ENCODE data around the gene RAF1. TPM values are rescaled to one million over a fixed set of nuclear protein-coding genes. Genes with fewer than 3 reads are reported as not detected.

Gene RAF1
- total and polyA plus RNA-seq, 2 of the 13 experiments (the other 11 are each of a cell fraction or from before 2014, with no cell fraction given) = 72.2 to 91.4 TPM

GRCh38 chr3:12663936-12664908, at the start of gene RAF1 (continued):
- TF ChIP-seq KDM5B (CRISPR knock-in tag; IDR thresholded peaks at IDR 0.05; ENCODE audit: borderline replicate concordance) (peak; percentile 50; the same call in 1 of the 2 replicates), KLF13 (CRISPR knock-in tag; IDR thresholded peaks at IDR 0.05) (no peak), FOXP1 (IDR thresholded peaks at IDR 0.05) (no peak), FOXP1 (CRISPR knock-in tag; IDR thresholded peaks at IDR 0.05) (no peak), HOXA5 (CRISPR knock-in tag; IDR thresholded peaks at IDR 0.05) (0 out of 2 replicates have a peak, but pooled peaks have one; percentile 62), ZBTB21 (CRISPR knock-in tag; IDR thresholded peaks at IDR 0.05) (no peak; the same call in 1 of the 2 replicates), ZNF180 (CRISPR knock-in tag; IDR thresholded peaks at IDR 0.05; ENCODE audit: borderline replicate concordance, low read depth) (no peak), ISX (CRISPR knock-in tag; conservative IDR thresholded peaks at IDR 0.05) (no peak), MXD1 (CRISPR knock-in tag; IDR thresholded peaks at IDR 0.05) (no peak), AKAP8 (CRISPR knock-in tag; IDR thresholded peaks at IDR 0.05) (no peak; the same call in 1 of the 2 replicates), XRCC5 (optimal IDR thresholded peaks at IDR 0.05; ENCODE audit: low read length) (peak; percentile 100), CENPT (CRISPR knock-in tag; IDR thresholded peaks at IDR 0.05; ENCODE audit: low read depth) (no peak), CEBPB (IDR thresholded peaks at IDR 0.05; ENCODE audit: borderline replicate concordance, low read depth, low read length) (no peak), SSRP1 (CRISPR knock-in tag; IDR thresholded peaks at IDR 0.05) (no peak), ZNF501 (CRISPR knock-in tag; IDR thresholded peaks at IDR 0.05) (peak; percentile 95), ZNF749 (CRISPR knock-in tag; IDR thresholded peaks at IDR 0.05; ENCODE audit: borderline replicate concordance) (peak; percentile 45; the same call in 1 of the 2 replicates), ZFYVE20 (CRISPR knock-in tag; IDR thresholded peaks at IDR 0.05; ENCODE audit: borderline replicate concordance, low read depth) (no peak), EZH2 (conservative IDR thresholded peaks at IDR 0.05; ENCODE audit: low read depth, low read length) (no peak), KLF16 (CRISPR knock-in tag; IDR thresholded peaks at IDR 0.05) (peak in 1 of 2 experiments; percentile 95; a peak in 2 of 4 replicates), FOXK2 (IDR thresholded peaks at IDR 0.05) (no peak), ZNF746 (CRISPR knock-in tag; IDR thresholded peaks at IDR 0.05) (peak; percentile 57; the same call in 1 of the 2 replicates), FOSL2 (CRISPR knock-in tag; IDR thresholded peaks at IDR 0.05) (peak; percentile 29; the same call in 1 of the 2 replicates), SRY (CRISPR knock-in tag; IDR thresholded peaks at IDR 0.05) (peak; percentile 23; the same call in 1 of the 2 replicates), ZNF350 (CRISPR knock-in tag; IDR thresholded peaks at IDR 0.05; ENCODE audit: borderline replicate concordance, low read depth) (peak; percentile 93), CSRNP2 (CRISPR knock-in tag; conservative IDR thresholded peaks at IDR 0.05; ENCODE audit: low read depth) (no peak)
- TF ChIP-seq, protein P1, sequence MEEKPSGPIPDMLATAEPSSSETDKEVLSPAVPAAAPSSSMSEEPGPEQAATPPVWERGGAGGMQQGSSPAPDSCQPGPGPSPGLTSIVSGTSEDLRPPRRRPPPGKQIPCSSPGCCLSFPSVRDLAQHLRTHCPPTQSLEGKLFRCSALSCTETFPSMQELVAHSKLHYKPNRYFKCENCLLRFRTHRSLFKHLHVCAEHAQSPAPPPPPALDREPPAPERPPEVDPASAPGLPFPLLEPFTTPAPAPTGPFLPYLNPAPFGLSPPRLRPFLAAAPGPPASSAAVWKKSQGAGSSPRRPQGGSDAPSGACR (CRISPR knock-in tag; IDR thresholded peaks at IDR 0.05) = no peak
- TF ChIP-seq, protein P2, sequence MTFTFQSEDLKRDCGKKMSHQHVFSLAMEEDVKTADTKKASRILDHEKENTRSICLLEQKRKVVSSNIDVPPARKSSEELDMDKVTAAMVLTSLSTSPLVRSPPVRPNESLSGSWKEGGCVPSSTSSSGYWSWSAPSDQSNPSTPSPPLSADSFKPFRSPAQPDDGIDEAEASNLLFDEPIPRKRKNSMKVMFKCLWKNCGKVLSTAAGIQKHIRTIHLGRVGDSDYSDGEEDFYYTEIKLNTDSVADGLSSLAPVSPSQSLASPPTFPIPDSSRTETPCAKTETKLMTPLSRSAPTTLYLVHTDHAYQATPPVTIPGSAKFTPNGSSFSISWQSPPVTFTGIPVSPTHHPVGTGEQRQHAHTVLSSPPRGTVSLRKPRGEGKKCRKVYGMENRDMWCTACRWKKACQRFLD (CRISPR knock-in tag; IDR thresholded peaks at IDR 0.05; ENCODE audit: borderline replicate concordance) = peak; percentile 22; the same call in 1 of the 2 replicates
